Lung (tissue), 12 donors: ENCODE measurements around the gene EHD1. TPM values are rescaled to one million over a fixed set of nuclear protein-coding genes. Genes with fewer than 3 reads are reported as not detected.

Experiments
- ATAC-seq: fragments of 200-7000 bp; cut with Tn5 transposase; one replicate; pipeline ENCODE4 v1.9.1; 2020; ENCODE audit warnings: moderate number of reproducible peaks; ENCODE audit not compliant: insufficient read depth, low FRiP score
- DNase-seq, 3 donors: peaks; one replicate each; pipeline ENCODE4 v3.0.0-alpha.2; 2013 to 2017
- H3K27ac ChIP-seq, 2 donors: one replicate each; pipeline ENCODE4 v1.5.1; 2013; ENCODE audit warnings: mild to moderate bottlenecking in 2 of 2, moderate library complexity in 2 of 2, control low read depth in 1 of 2, inconsistent platforms in 1 of 2, low read depth in 1 of 2, low read length in 1 of 2
- H3K27me3 ChIP-seq, 3 donors: one replicate each; pipeline ENCODE4 v1.5.1; 2013; ENCODE audit warnings: low read length in 2 of 3; ENCODE audit not compliant: control insufficient read depth in 3 of 3, insufficient read depth in 3 of 3
- H3K36me3 ChIP-seq, 4 donors: one replicate each; pipeline ENCODE4 v1.5.1; 2013; ENCODE audit warnings: low read length in 4 of 4, mild to moderate bottlenecking in 1 of 4, moderate library complexity in 1 of 4; ENCODE audit not compliant: control insufficient read depth in 4 of 4, insufficient read depth in 4 of 4
- H3K4me1 ChIP-seq, 5 donors: one replicate each; pipeline ENCODE4 v1.5.1; 2013; ENCODE audit warnings: low read length in 5 of 5, mild to moderate bottlenecking in 2 of 5, moderate library complexity in 1 of 5; ENCODE audit not compliant: control insufficient read depth in 5 of 5, insufficient read depth in 5 of 5
- H3K4me3 ChIP-seq: one replicate; pipeline ENCODE4 v1.5.1; 2013; ENCODE audit warnings: mild to moderate bottlenecking, control low read depth, moderate library complexity
- H3K9ac ChIP-seq, 2 donors: one replicate each; pipeline ENCODE4 v1.5.1; 2013; ENCODE audit warnings: low read length in 2 of 2, control low read depth in 1 of 2; ENCODE audit not compliant: insufficient read depth in 1 of 2
- H3K9me3 ChIP-seq, 4 donors: one replicate each; pipeline ENCODE4 v1.5.1; 2013; ENCODE audit warnings: low read length in 3 of 4, mild to moderate bottlenecking in 1 of 4, moderate library complexity in 1 of 4; ENCODE audit not compliant: control insufficient read depth in 4 of 4, insufficient read depth in 3 of 4
- WGBS, 2 donors: extraction: QIAGEN DNeasy Blood & Tissue Kit; methylation state at CpG; one replicate each; pipeline ENCODE4 v1.1.7; 2013; 5-methylcytosine and 5-hydroxymethylcytosine counted together
- polyA plus RNA-seq, 2 donors: library from polyadenylated mRNA; stranded (reverse); fragments of 200-250 nt; gene quantifications; one replicate each; pipeline ENCODE4 v1.2.1, GENCODE V29; 2013
- total RNA-seq, 2 donors: library from RNA; depleted of rRNA in 1 of 2; stranded (reverse); fragments of >200 nt in 1 of 2; gene quantifications; one replicate each; pipeline ENCODE4 v1.2.1, GENCODE V29; 2014 to 2021
- TF ChIP-seq, protein P1 (sequence below): IDR thresholded peaks from 2 replicates; pipeline ENCODE4 v1.5.1; 2012; ENCODE audit warnings: mild to moderate bottlenecking; ENCODE audit errors: control extremely low read depth, extremely low read depth
- donor health status: control.
- donor health status: control.
- donor health status: Bipolar disorder and iron deficiency.
- donor health status: healthy.
- donor health status: DM: yes; HTN: yes; CAD: no.

The EHD1 gene
- total and polyA plus RNA-seq, 4 donors = 42.1 to 144 (median 105) TPM

DNA sequence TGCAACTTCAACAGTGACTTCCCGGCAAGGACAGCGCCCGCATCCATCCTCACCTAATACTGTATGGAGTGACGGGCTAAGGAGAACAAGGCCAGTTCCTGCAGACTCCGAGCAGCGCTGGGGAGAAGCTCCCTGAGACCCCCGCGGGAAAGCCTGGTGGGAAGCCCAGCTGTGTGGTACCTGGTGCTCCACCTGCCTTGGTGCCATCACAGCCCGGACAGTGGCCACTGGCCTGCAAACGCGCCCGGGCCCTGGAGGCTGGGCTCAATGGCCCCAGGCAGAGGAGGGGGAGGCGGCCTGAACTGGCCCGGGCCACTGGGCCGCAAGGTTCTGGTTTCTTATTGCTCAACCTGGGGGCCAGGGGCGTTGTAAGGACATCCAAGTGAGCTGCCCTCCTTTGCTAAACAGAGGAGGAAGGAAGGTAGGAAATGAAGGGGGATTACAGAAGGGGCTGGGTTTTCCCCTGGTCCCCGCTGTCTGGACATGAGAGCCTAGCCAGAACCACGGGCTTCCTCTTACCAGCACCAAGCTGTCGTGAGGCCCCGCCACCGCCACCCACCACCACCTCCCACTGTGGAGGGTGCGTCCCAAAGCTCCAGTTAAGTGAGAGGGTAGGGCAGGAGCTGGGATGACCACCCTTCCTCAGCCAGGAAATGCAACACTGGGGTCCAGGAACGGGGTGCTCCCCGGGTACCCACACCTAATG is 25.5 kb downstream of the EHD1 start:
- WGBS, 2 donors = 63 to 72% methylated on average over 24 of the region's 24 CpGs
- TF ChIP-seq, protein P1, sequence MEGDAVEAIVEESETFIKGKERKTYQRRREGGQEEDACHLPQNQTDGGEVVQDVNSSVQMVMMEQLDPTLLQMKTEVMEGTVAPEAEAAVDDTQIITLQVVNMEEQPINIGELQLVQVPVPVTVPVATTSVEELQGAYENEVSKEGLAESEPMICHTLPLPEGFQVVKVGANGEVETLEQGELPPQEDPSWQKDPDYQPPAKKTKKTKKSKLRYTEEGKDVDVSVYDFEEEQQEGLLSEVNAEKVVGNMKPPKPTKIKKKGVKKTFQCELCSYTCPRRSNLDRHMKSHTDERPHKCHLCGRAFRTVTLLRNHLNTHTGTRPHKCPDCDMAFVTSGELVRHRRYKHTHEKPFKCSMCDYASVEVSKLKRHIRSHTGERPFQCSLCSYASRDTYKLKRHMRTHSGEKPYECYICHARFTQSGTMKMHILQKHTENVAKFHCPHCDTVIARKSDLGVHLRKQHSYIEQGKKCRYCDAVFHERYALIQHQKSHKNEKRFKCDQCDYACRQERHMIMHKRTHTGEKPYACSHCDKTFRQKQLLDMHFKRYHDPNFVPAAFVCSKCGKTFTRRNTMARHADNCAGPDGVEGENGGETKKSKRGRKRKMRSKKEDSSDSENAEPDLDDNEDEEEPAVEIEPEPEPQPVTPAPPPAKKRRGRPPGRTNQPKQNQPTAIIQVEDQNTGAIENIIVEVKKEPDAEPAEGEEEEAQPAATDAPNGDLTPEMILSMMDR = no peak
- Histone ChIP-seq H3K4me1 (peaks cover 0 to 50% (median 14%) of the 10 kb centered on the region in 5 donors), H3K9me3 (no peaks in the 10 kb centered on the region), H3K9ac (no peak overlapping the region), H3K27ac (peak overlapping the region; percentile 11 to 90), H3K36me3 (peaks cover 0 to 21% (median 3%) of the 10 kb centered on the region in 4 donors), H3K27me3 (no peaks in the 10 kb centered on the region), H3K4me3 (no peak overlapping the region)
- ATAC-seq (no peak), DNase-seq (no peak)

DNA sequence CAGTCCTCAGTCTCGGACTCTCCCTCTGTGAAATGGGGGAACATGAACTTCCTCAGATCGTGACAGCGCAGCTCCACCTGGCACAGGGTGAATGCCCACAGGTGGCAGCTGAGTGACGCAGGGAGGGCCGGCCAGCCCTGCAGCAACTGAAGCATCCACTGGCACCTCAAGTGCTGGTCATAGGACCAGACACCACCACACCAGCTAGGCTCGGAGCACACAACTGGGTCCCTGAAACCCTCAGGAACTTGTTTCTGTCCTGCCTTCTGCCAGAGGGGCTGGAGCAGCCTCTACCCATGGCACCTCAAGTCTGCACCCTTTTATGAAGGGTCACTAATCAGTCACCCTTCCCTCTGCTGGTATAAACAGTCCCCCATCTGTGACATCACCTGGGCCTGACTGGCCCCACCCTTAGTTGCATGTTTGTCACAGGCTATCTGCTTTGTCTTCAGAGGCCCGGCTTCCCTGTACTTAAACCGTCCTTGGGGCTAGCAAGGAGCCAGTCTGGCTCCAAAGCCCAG is 26.5 kb downstream of the EHD1 start:
- Histone ChIP-seq H3K9ac (no peak overlapping the region), H3K27me3 (no peaks in the 10 kb centered on the region), H3K27ac (peak overlapping the region in 1 of 2 donors; percentile 39), H3K9me3 (no peaks in the 10 kb centered on the region), H3K4me3 (no peak overlapping the region), H3K36me3 (peaks cover 0 to 18% (median 3%) of the 10 kb centered on the region in 4 donors), H3K4me1 (peaks cover 0 to 46% (median 14%) of the 10 kb centered on the region in 5 donors)
- DNase-seq (no peak), ATAC-seq (no peak)
- WGBS, 2 donors = 72 to 80% methylated on average over 8 of the region's 8 CpGs
- TF ChIP-seq, protein P1 = no peak

DNA sequence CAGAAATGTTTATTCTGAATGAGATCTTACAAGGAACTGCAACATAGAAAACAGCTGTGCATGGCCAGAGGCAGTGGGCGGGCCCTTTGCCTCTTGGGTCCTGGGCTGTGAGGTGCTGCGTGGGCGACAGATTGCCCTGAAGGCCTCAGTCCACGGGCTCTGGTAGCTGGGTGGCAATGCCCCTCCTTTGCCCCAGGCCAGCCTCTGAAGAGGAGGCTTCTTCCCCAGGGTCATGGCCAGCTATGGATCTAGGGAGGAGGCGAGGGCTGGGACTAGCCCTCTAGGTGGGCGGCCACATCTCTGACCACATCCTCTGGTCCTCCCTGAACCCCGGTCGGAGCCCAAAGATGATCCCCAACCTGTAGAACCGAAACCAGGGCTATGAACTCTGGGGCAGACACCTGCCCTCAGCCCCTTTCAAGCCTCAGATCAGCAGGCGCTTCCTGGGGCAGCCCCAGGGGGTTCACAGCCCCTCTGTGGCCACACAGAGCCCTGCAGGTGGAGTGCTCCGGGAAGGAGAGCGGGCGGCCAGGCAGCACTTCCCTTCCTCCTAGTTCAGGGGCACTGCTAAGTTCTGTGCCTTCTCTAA is 27.3 kb downstream of the EHD1 start:
- H3K27ac ChIP-seq = peak overlapping the region; percentile 34 to 85
- H3K9ac ChIP-seq = no peak overlapping the region
- 43 to 61% methylated on average over 13 of the region's 13 CpGs for WGBS, 2 donors
- TF ChIP-seq, protein P1 = no peak
- ATAC-seq (no peak), DNase-seq (no peak)
- peaks cover 0 to 18% (median 3%) of the 10 kb centered on the region in 4 donors for H3K36me3 ChIP-seq
- no peak overlapping the region for H3K4me3 ChIP-seq
- H3K27me3 ChIP-seq = no peaks in the 10 kb centered on the region
- H3K9me3 ChIP-seq = no peaks in the 10 kb centered on the region
- H3K4me1 ChIP-seq = peaks cover 0 to 38% (median 10%) of the 10 kb centered on the region in 5 donors
